NCI-H2171 treated with DMSO at 0.1 percent for 48 hours (cell line): Measurements from ENCODE around the gene ITGAL.
"Not testable (repeated sequence)": the region's sequence is repeated elsewhere in the genome, so short reads cannot be mapped to it uniquely, and the experiment has no call there.

ENCODE experiments used
- DNase-seq: peaks from one replicate; lab custom pipeline; 2025; lab: John Stamatoyannopoulos, UW

Gene ITGAL

DNA sequence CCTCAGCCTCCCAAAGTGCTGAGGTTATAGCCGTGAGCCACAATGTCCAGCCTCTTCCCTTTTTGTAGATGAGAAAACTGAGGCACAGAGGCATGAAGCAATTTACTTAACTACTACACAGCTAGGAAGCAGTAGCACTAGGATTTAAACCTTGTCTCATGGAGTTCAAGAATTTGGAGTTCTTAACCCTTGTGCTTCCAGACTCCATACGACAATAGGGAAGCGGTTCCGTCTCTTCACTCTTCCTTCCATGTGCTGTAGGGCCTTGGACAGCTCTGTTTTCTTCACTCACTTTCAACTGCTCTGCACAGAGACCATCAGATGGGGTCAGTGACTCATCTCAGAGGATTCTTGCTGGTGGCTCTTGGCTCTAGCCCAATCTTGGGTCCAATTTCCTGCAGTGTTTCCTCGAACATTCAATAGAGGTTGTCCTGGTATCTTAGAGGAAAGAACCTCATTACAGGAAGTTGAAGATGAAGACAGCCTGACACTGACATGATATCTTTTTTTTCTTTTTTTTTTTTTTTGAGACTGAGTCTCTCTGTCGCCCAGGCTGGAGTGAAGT, 19.3 kb downstream of the ITGAL start:
- no peak for DNase-seq

DNA sequence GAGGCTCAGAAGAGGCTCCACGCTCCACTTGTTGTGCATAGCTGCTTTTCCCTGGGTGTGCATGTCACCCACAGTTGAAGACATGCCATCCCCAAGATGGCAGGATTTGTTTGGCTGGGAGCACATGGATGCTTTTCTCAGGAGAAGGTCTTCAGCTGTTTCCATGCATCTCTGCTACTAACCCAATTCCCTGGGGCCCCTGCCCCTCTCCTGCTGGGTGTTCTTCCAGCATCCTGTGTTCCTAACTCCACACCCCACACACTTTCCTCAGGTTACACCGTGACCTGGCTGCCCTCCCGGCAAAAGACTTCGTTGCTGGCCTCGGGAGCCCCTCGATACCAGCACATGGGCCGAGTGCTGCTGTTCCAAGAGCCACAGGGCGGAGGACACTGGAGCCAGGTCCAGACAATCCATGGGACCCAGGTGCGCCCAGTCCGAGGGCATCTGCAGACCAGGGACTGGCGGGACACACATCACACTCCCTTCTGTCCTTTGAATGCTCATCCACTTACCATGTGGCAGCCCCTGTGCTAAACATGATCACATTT, 21.5 kb downstream of the ITGAL start:
- no peak for DNase-seq

- DNase-seq, result no peak
These were observed 22.2 kb downstream of the ITGAL start for GRCh38 chr16:30494709-30495108.

GRCh38 chr16:30499284-30499683, 26.7 kb downstream of the ITGAL start:
- no peak for DNase-seq

DNA sequence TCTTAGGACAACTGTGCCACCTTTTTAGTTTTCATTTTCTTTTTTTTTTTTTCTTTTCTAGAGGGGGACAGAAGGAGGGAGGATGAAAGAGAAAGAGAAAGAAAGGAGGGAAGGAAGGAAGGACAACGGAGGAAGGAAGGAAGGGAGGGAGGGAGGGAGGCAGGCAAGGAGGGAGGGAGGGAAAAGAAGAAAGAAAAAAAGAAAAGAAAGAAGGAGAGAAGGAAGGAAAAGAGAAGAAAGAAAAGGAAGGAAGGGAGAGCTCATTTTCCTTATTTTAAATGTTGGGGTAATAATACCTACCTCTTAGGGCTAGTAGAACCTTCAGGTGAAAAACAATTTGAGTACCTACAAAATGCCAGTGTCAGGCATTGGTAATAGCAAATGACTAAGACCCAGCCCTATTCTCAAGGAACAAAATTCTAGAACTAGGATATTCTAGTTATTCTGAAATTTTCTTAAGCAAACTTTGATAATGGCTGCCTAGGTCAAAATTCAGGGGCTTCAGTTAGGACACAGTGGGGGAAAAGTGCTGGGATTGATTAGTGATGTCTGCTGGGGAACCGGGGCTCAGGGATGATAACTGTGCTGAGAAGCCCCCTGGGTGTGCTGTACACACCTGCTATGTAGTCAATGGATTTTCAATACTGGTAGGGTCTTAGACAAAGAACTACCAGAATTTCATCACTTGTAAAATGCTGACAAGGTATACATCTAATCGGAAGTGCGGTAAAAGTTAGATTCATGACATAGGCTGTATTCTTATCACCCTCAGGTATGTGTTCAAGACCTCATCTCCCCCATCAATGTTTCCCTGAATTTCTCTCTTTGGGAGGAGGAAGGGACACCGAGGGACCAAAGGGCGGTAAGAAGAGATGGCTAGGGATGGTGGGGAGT, 31.1 kb downstream of the ITGAL start:
- no peak for DNase-seq

GRCh38 chr16:30509081-30509765, 36.7 kb downstream of the ITGAL start:
- DNase-seq, result no peak

GRCh38 chr16:30510376-30510938, 37.9 kb downstream of the ITGAL start:
- DNase-seq, result no peak

- DNase-seq, result no peak
These were observed 39.0 kb downstream of the ITGAL start for GRCh38 chr16:30511509-30511908.

DNA sequence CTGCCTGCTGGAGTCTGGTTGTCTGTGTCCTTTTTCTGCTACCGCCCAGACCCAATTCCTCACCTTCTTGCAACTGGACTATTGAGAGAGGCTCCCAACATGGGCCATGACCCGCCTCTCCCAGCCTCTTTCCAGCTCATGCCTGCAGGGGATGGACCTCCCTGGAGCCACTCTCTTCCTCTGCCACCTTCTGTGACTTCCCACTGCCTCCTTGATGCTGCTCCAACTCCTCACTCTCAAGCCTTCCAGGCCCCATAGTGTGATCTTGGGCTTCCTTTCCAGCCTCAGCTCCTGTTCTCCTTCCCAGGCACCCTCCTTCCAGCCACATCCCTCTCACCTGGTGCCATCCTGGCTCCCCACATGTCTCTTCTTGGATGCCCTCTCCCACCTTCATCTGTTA, 42.7 kb downstream of the ITGAL start:
- DNase-seq, result no peak

DNA sequence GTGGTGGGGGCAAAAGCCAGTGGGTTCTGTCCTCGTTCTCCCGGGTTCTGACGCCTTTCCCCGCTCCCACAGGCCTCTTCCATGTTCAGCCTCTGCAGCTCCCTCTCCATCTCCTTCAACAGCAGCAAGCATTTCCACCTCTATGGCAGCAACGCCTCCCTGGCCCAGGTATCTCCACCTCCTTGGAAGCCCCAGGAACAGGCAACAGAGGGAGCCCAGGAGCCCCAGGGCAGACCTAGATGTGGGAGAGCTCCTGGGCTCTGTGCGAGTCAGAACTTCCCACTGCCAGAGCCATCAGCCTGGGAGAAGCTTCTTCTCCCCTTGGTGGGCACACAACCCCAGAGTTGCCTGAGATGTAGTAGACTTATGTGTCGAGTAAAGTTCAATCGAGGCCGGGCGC, 46.0 kb downstream of the ITGAL start:
- DNase-seq, result no peak

DNA sequence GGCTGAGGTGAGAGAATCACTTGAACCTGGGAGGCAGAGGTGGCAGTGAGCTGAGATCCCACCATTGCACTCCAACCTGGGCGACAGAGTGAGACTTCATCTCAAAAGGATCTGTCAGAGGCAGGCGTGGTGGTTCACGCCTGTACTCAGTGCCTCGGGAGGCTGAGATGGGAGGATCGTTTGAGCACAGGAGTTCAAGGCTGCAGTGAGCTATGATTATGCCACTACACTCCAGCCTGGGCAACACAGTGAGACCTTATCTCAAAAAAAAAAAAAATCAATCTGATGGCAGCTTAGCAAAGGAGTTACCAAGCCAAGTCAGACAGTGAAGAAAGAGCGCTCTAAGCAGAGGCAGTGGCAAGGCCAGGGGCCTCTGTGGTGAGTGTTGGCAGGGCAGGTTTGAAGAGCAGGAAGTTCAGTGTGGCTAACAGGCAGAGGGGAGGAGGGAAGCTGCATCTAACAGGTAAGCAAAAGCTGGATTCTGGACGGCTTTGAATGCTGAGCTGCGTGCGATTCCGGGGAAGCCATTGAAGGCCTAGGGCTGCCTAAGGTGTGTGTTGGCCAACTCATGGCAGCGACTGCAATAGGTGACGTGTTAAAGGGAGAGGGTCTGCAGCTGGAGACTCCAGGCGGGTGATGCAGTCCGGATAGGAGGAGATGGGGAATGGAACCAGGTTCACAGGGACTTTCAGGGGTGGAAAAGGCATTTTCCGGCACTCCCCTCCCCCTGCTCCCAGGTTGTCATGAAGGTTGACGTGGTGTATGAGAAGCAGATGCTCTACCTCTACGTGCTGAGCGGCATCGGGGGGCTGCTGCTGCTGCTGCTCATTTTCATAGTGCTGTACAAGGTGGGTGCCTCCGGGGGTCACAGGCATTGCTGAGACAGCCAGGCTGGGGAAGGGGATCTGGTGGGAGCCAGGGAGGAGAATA, 46.8 kb downstream of the ITGAL start:
- no peak for DNase-seq

- DNase-seq, result no peak
These were observed 48.9 kb downstream of the ITGAL start for GRCh38 chr16:30521476-30521872.

DNA sequence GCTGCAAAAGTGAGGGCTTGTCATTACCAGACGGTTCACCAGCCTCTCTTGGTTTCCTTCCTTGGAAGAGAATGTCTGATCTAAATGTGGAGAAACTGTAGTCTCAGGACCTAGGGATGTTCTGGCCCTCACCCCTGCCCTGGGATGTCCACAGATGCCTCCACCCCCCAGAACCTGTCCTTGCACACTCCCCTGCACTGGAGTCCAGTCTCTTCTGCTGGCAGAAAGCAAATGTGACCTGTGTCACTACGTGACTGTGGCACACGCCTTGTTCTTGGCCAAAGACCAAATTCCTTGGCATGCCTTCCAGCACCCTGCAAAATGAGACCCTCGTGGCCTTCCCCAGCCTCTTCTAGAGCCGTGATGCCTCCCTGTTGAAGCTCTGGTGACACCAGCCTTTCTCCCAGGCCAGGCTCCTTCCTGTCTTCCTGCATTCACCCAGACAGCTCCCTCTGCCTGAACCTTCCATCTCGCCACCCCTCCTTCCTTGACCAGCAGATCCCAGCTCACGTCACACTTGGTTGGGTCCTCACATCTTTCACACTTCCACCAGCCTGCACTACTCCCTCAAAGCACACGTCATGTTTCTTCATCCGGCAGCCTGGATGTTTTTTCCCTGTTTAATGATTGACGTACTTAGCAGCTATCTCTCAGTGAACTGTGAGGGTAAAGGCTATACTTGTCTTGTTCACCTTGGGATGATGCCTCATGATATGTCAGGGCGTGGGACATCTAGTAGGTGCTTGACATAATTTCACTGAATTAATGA, 49.5 kb downstream of the ITGAL start:
- no peak for DNase-seq

DNA sequence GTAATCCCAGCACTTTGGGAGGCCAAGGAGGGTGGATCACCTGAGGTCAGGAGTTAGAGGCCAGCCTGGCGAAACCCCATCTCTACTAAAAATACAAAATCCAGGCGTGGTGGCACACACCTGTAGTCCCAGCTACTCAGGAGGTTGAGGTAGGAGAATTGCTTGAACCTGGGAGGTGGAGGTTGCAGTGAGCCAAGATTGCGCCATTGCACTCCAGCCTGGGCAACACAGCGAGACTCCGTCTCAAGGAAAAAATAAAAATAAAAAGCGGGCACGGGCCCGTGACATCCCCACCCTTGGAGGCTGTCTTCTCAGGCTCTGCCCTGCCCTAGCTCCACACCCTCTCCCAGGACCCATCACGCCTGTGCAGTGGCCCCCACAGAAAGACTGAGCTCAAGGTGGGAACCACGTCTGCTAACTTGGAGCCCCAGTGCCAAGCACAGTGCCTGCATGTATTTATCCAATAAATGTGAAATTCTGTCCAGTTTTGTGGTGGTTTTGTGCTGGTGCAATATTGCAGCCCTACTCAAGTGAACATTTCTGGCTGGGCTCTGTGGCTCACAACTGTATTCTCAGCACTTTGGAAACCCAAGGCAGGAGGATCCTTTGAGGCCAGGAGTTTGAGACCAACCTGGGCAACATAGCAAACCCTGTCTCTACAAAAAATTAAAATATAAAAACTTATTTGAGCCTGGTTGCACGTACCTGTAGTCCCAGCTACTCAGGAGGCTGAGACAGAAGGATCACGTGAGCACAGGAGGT, 50.3 kb downstream of the ITGAL start:
- not testable (repeated sequence) for DNase-seq

DNA sequence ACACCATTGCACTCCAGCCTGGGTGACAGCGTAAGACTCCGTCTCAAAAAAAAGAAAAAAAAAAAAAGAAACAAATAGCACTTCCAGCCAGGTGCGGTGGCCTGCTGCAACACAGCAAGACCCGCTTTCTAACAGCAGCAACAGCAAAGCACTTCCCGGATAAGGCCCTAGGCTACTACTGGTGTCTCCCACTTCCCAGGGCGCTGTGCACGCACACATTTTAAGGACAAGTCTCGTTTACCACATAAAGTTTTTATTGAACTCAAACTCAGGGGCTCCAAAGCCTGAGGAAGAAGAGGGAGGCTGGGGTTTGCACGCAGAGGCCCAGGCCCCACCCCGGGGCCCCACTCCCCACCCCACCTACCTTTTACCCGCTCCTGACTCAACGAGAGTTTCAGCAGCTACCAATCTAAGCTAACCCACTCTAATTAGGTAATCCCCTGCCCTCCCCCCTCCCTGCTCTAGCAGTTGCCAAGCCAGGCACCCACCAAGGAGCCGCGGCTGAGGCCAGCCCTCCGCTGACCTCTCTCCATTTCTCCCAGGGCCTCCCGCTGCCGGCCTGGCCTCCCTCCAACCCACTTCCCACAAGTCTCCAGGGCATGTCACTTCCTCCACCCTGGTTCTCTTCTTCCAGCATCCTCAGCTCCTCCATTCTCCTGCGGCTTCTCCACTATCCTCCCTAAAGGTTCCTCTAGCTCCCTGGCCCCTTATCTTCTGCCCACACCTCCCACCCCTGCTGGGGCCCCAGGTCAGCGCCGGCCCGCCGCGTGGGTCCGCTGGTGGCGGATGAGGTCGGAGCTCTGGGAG, 51.4 kb downstream of the ITGAL start:
- DNase-seq, result no peak

DNA sequence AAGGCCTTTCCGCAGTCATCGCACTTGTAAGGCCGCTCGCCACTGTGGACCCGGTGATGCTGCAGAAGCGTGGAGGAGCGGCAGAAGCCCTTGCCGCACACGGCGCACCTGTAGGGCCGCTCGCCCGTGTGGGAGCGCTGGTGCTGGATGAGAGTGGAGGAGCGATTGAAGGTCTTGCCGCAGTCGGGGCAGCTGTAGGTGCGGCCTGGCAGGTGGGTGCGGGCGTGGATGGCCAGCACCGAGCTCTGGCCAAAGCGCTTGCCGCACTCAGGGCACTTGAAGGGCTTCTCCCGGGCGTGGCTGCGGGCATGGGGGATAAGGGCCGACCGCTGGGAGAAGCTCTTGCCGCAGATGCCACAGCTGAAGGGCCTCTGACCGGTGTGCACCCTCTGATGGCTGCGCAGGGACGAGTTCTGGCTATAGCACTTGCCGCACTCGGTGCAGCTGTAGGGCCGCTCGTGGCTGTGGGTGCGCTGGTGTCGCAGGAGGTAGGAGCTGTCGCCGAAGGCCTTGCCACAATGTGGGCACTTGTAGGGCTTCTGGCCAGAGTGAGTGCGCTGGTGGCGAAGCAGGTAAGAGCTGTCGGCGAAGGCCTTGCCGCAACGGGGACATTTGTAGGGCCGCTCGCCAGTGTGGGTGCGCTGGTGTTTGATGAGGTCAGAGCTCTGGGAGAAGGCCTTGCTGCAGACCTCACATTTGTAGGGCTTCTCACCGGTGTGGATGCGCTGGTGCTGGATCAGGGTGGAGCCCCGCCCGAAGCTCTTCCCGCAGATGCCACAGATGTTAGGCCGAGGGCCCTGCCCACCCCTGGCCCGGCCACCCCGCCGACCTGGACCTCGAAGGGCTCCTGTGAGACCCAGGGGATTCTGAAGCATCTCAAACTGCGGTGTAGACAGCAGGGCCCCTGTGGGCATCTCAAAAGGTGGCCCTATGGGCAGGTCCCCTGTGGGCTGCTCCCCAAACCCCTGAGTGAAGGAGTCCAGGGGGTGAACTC, 52.3 kb downstream of the ITGAL start:
- DNase-seq, result no peak

DNA sequence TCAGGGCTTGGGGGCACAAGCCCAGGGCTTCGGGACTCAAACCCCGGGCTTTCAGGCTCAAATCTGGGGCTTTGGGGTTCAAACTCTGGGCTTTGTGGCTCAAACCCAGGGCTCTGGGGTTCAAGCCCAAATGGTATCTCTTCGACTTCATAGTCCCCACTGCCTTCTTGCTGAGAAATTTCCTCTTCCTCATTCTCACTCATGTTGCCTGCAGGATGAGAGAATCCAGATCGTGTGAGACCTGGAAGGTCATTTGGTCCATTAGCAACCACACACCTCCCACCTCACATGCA, 53.2 kb downstream of the ITGAL start:
- DNase-seq, result no peak
